Measurements from ENCODE around the gene AMOTL1.
"Not testable (repeated sequence)": the region's sequence is repeated elsewhere in the genome, so short reads cannot be mapped to it uniquely, and the experiment has no call there.

The AMOTL1 gene

DNA sequence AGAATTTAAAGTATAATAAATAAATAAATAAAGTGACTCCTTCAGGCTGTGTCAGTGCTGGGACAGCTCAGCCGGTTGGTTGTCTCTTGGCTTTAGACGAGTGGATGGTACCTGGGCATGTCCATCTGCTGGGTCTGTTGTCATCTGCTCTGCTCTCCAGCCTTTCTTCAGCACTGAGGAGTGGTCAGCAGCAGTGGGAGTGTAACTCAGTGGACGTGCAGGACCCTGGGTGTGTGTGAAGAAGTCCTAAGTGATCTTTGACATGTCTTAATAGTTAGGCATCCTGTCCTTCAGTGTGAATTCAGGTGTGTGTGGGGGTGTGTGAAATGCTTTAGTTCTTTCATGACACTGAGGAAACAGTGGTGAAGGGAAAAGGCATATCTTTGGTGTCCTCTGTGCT, 24.3 kb downstream of the AMOTL1 start:
- DNase-seq (ENCODE audit: low read depth in 4 of 4, low spot score in 1 of 4) = no peak

DNA sequence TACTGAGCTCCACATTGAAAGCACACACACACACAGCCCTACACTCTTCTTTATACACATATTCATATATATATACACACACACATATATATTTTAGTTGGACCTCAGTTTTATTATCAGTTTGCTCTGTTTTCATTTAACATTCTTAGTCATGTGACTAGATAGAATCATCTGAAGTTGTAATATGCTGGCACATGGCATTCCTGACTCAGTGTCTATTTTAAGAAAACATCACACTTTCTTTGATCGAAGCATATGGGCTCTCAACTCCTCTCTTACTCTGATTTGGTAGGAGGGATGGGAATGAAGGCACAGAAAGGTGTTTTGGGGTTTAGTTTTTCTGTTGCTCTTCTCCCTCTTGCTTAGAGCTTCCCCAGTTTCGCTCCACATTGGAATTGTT, 24.8 kb downstream of the AMOTL1 start:
- no peak for DNase-seq (ENCODE audit: low read depth in 4 of 4, low spot score in 1 of 4)

DNA sequence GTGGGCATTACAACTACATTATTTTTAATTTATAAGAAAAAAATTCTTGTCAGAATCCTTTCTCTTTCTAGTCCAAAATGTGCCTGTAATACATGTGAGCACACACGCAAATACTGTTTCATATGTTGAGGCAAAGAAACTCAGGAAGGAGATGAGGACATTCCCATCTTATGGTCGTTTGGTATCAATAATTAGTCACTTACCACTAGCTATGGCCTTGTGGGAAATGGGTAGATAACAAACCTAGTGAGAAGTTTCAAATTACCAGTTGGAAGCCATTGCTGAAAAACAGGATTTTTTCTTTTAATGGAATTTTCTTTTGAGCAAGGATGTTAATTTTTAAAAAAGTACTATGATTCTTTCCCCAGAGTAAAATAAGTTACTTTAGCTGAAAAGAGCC, 25.7 kb downstream of the AMOTL1 start:
- no peak for DNase-seq (ENCODE audit: low read depth in 4 of 4, low spot score in 1 of 4)

- no peak for DNase-seq (ENCODE audit: low read depth in 4 of 4, low spot score in 1 of 4)
These were observed 26.4 kb downstream of the AMOTL1 start for GRCh38 chr11:94794287-94795168.

DNA sequence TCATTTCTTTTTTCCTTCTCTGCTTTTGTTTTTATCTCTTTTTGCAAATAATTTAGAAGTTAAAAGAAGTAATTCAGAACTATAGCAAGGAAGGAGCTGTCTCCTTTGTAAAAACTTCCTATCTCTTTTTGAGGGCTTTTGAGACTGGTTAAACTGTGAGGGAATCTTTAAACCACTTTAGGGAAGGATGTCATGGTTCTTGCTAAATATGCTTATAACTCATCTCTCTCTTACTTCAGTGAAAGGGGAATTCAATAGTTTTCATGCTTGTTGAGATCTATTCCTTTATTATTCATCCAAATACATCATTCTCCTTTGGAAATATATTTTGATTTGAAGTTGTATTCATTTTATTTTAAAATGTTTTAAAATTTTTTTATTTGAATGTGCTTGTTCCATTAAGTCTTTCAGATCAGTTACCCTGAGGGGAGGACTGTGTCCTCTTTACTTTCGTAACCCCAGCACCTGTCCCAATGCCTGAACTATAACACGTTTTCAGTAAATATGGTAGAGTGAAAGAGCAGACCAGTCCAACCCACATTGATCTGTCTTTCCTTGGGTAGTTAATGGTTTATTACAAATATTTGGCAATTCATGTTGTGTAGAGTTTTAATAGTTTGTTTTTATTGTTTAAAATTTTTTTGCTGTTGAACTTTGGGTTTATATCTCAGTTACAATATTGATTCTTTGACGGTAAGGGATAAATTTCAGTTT, 27.5 kb downstream of the AMOTL1 start:
- no peak for DNase-seq (ENCODE audit: low read depth in 4 of 4, low spot score in 1 of 4)

GRCh38 chr11:94796190-94796580, 28.0 kb downstream of the AMOTL1 start:
- DNase-seq (ENCODE audit: low read depth in 4 of 4, low spot score in 1 of 4) = no peak

DNA sequence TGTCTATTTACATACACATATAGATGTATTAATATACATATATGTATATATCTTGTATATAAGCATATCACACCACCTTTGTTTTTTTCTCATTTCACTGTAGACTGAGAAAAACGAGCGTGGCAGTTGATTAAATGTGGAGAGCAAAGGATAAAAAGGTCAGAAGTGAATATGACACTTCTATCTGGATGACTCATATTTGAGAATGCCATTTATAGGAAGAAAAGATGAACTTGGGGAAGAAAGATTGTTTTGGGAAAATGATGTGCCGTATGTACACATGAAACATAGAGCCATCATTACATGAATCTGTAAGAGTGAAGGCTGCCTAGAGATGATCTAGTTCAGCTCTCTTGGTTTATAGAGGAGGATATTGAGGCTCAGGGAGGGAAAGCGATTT, 28.7 kb downstream of the AMOTL1 start:
- DNase-seq (ENCODE audit: low read depth in 4 of 4, low spot score in 1 of 4) = no peak

DNA sequence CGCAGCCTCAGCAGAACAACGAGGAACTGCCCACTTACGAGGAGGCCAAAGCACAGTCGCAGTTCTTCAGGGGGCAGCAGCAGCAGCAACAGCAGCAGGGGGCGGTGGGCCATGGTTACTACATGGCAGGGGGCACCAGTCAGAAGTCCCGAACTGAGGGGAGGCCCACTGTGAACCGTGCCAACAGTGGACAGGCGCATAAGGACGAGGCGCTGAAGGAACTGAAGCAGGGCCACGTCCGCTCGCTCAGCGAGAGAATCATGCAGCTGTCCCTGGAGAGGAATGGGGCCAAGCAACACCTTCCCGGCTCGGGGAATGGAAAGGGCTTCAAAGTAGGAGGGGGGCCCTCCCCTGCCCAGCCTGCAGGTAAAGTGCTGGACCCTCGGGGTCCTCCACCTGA, 31.6 kb downstream of the AMOTL1 start:
- no peak for DNase-seq (ENCODE audit: low read depth in 4 of 4, low spot score in 1 of 4)

GRCh38 chr11:94800414-94800813, 32.3 kb downstream of the AMOTL1 start:
- no peak for DNase-seq (ENCODE audit: low read depth in 4 of 4, low spot score in 1 of 4)

DNA sequence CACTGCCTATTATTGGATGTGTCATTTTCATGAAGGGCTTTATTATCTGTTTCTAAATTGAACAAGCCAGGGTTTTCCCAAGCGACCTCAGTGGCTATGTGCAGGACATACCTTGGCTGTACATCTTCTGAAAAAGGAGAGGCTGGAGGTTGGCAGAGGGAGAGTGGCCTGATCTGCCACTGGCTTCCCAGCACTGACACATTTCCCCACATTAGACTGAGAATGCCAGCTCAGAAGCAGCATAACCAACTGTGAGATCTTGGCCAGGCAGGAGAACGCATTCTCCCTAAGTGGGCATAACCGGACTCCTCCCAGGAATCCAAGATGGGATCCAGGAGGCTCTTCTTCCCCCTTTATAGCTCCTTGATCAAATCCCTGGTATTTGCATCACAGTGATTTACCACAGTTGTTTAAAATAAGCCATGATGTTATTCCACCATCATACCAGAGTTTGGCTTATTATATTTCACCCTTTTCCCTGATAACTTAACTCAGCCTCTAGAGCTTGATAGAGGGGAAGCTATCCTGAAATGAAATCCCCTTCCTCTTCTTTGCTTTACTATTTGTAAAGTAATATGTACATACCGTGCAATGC, 33.8 kb downstream of the AMOTL1 start:
- DNase-seq (ENCODE audit: low read depth in 4 of 4, low spot score in 1 of 4) = no peak

DNA sequence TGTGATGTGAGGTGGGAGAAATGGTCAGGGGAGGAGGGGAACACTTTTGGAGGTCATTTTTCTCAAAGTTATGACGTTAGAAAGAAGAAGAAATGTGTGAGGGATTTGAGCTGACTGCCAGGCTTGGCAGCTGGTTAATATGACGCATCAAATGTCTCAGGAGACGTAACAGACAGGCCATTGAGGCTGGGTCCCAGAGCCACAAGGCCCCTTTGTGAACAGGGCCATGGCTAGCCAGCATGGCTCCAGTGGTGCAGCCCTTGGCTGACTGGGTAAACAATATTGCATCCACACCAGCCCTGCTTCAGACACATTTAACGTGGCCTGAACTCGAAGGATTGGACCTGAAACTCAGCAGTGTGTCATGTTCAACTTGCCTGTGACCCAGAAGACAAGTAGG, 34.3 kb downstream of the AMOTL1 start:
- no peak for DNase-seq (ENCODE audit: low read depth in 4 of 4, low spot score in 1 of 4)

DNA sequence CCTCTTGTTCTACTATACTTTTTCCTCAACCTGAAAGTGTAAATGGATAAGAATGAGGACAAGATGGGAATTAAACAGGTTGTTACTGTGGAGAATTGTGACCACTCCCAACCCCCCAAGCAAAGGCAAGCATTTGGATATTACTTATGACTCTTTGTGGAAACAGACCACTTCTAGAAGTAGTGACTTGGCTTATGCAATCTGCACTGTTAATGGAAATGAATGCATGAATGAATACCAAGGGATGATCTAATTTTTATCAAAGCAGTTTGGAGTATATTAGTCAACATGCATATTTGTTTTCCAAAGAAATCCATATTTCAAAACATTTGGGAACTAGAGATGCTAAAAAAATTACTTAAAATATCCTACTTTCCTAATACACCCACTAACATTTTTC, 35.3 kb downstream of the AMOTL1 start:
- no peak for DNase-seq (ENCODE audit: low read depth in 4 of 4, low spot score in 1 of 4)

- DNase-seq (ENCODE audit: low read depth in 4 of 4, low spot score in 1 of 4) = no peak
These were observed 36.7 kb downstream of the AMOTL1 start for GRCh38 chr11:94804874-94805273.

DNA sequence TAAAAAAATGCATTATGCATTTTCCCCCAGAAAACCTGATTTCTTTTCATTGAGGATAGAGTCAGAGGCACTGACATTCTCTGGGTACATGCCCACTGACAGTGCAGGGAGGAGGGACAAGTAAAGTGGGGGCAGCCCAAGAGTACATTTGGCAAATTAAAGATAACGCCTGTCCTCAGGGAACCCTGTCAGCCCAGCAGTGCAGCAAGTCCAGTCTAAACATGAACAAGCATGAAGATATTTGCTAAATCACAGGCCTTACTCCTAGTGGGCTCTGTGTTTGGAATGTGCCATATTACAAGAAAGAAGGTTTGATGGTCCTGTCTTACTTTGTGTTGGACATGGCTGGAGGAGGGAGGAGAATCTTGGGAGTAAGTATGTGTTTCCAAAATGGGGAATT, 37.9 kb downstream of the AMOTL1 start:
- no peak for DNase-seq (ENCODE audit: low read depth in 4 of 4, low spot score in 1 of 4)

DNA sequence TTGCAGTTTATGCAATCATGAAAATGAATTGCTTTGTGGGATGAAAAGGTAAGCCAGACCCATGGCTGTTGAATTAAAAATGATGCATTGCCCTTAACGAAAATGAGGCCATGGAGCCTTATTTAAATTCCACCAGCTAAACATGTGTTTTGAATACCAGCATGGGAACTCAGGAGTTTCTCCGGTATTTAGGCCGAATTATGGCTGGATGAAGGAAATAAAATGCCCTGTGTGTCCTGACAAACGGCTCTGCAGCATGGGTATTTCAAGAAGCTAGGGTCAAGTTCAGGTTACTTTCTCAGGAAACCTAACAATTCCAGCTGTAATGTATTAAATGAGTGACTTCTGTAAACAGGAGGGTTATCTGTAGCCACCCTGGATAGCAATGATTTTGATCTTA, 38.3 kb downstream of the AMOTL1 start:
- DNase-seq (ENCODE audit: low read depth in 4 of 4, low spot score in 1 of 4) = no peak

DNA sequence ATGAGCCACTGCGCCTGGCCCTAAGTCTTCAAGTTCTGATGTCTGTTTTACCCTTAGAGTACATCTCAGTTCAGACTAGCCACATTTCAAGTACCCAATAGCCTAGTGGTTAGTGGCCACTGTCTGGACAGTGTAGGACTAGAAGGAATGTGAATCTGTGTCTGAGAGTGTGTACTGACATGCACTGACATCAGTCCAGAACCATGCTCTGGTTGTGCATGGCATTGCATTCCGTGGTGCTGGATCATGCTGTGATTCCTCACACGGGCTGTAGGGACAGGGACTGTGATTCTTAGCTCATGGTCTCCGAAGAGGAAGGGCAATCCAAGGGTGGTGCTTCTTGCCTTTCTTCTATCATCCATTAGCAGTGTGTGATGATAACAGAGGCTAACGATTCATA, 41.1 kb downstream of the AMOTL1 start:
- no peak for DNase-seq (ENCODE audit: low read depth in 4 of 4, low spot score in 1 of 4)

- DNase-seq (ENCODE audit: low read depth in 4 of 4, low spot score in 1 of 4) = not testable (repeated sequence)
These were observed 44.9 kb downstream of the AMOTL1 start for GRCh38 chr11:94812724-94813720.

DNA sequence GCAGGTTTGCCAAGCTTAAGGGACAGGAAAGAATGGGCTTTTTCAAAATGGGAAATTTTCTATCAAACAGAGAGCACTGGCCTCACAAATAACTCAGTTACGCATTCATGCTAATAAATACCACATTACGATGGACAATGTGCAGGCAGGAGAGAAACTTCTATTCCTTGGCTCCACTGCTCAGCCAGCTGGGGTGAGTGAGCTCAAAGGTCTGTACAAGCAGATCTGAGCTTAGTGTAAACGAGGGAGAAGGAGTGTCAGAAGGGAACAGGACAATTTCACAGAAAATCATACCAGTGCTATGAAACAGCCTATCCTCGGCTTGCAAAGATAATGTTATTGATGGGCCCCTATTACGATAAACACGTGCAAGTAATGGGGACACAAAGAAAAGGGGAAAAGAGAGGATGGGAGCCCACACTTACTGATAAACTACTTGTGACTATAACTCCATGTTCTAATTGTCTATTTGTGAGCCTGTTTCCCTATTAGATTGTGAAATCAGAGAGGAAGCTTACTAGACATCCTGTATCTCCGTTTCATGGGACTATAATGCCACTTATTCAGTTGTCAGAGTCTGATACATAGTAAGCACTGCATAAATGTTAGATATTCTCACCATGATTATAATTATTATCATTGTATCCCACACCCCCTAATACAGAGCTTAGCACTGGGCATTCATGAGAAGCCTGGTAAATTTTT, 46.3 kb downstream of the AMOTL1 start:
- no peak for DNase-seq (ENCODE audit: low read depth in 4 of 4, low spot score in 1 of 4)

DNA sequence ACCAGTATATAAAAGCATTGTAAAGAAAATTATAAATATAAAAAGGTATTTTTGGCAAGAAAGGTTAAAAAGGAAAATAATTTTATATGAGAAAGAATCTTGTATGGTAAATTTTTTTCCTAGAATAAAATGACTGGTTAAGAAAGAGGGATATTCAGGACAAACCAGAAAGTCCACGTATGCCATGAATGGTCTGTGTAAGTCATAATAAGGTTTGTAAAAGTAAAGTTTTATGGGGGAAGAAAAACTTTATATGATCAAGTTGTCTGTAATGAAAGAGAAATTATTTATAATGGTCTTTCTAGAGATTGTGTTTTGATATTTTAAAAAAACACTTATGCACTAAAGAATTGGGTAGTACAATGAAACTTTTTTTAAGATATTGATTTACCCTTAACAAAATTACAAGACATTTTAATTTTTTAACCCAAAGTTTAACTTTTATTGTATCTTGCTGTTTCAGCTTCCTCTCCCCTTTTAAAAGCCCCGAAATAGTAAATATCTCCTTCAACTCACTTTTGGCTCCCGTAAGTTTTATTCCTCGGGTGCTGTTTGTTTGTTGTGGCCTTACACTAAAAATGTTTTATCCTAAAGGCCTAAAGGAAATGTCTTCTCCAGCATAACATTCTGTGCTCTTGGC, 47.7 kb downstream of the AMOTL1 start:
- DNase-seq (ENCODE audit: low read depth in 4 of 4, low spot score in 1 of 4) = no peak

GRCh38 chr11:94820480-94820879, 52.3 kb downstream of the AMOTL1 start:
- no peak for DNase-seq (ENCODE audit: low read depth in 4 of 4, low spot score in 1 of 4)
